HEK293 (cell line): ENCODE data around the gene MTTP.

Source experiments
- CTCF ChIA-PET: fragments of 350-600 bp; formaldehyde crosslinking; extraction: SDS; loops from one replicate; lab custom pipeline; 2021; ENCODE audit warnings: antibody characterized with exemption; lab: Yijun Ruan, JAX
- POLR2A ChIA-PET: fragments of 300-600 bp; formaldehyde crosslinking; extraction: SDS; loops from one replicate; lab custom pipeline; 2020; ENCODE audit warnings: antibody characterized with exemption, inconsistent platforms; lab: Yijun Ruan, JAX
- H3K27ac ChIP-seq: fragments of 200-500 bp; sonication (Bioruptor generic); 2 replicates; pipeline ENCODE4 v1.5.1; 2014; ENCODE audit warnings: low read depth, low read length, control low read depth, inconsistent platforms; ENCODE audit errors: extremely low read depth
- H3K36me3 ChIP-seq, 2 experiments: fragments of 200-500 bp in 1 of 2; sonication (Bioruptor generic) in 1 of 2; 1 replicate in 1 of 2; 2 replicates in 1 of 2; pipeline ENCODE4 v1.5.1; 2014 to 2017; ENCODE audit warnings: inconsistent platforms in 2 of 2, low read length in 2 of 2; ENCODE audit not compliant: control insufficient read depth in 2 of 2, insufficient read depth in 1 of 2
- H3K4me1 ChIP-seq: fragments of 200-500 bp; sonication (Bioruptor generic); 2 replicates; pipeline ENCODE4 v1.5.1; 2014; ENCODE audit warnings: mild to moderate bottlenecking, low read length, inconsistent platforms; ENCODE audit not compliant: control insufficient read depth, insufficient read depth
- H3K4me3 ChIP-seq: 2 replicates; pipeline ENCODE4 v1.5.1; 2011; ENCODE audit warnings: low read depth, mild to moderate bottlenecking, control low read depth, low read length, moderate library complexity
- H3K9me3 ChIP-seq: fragments of 200-500 bp; sonication (Bioruptor generic); 2 replicates; pipeline ENCODE4 v1.5.1; 2014; ENCODE audit warnings: low read depth, low read length, inconsistent platforms; ENCODE audit not compliant: control insufficient read depth, insufficient read depth
- HOXD13 ChIP-seq: sonication (generic); formaldehyde crosslinking; IDR thresholded peaks from 2 replicates; pipeline ENCODE4 v1.8.0; 2022; ENCODE audit warnings: missing genetic modification reagents, borderline replicate concordance
- KLF10 ChIP-seq: fragments of 450-650 bp; IDR thresholded peaks from 2 replicates; pipeline ENCODE4 v1.5.1; 2018; ENCODE audit warnings: missing biosample characterization, mild to moderate bottlenecking, missing genetic modification characterization
- KLF7 ChIP-seq: fragments of 450-650 bp; formaldehyde crosslinking; IDR thresholded peaks from 2 replicates; pipeline ENCODE4 v1.5.1; 2016; ENCODE audit warnings: missing biosample characterization, missing genetic modification characterization, borderline replicate concordance
- KLF8 ChIP-seq: fragments of 450-650 bp; formaldehyde crosslinking; IDR thresholded peaks from 2 replicates; pipeline ENCODE4 v1.5.1; 2016; ENCODE audit warnings: missing biosample characterization, missing genetic modification characterization
- KLF9 ChIP-seq: fragments of 450-650 bp; formaldehyde crosslinking; IDR thresholded peaks from 2 replicates; pipeline ENCODE4 v1.5.1; 2016; ENCODE audit warnings: missing biosample characterization, missing genetic modification characterization, low read depth
- MEIS1 ChIP-seq: sonication (generic); formaldehyde crosslinking; IDR thresholded peaks from 2 replicates; pipeline ENCODE4 v1.8.1; 2022; ENCODE audit warnings: missing genetic modification reagents, mild to moderate bottlenecking, borderline replicate concordance
- MZF1 ChIP-seq: fragments of 450-650 bp; formaldehyde crosslinking; IDR thresholded peaks from 2 replicates; pipeline ENCODE4 v1.5.1; 2017; ENCODE audit warnings: missing biosample characterization, missing genetic modification characterization, borderline replicate concordance
- PBX3 ChIP-seq: sonication (generic); formaldehyde crosslinking; IDR thresholded peaks from 2 replicates; pipeline ENCODE4 v1.8.1; 2022; ENCODE audit warnings: mild to moderate bottlenecking, moderate library complexity, missing genetic modification reagents
- REST ChIP-seq: fragments of 450-650 bp; formaldehyde crosslinking; IDR thresholded peaks from 2 replicates; pipeline ENCODE4 v1.5.1; 2016; ENCODE audit warnings: missing biosample characterization, missing genetic modification characterization
- SETDB1 ChIP-seq: IDR thresholded peaks from one replicate; pipeline ENCODE4 v1.6.1; 2017; ENCODE audit warnings: mild to moderate bottlenecking, low read length, moderate library complexity, mixed read lengths; ENCODE audit not compliant: insufficient read length
- TRIM28 ChIP-seq: IDR thresholded peaks from 2 replicates; pipeline ENCODE4 v1.6.1; 2011; ENCODE audit warnings: low read length, control low read depth, borderline replicate concordance
- YY2 ChIP-seq: fragments of 450-650 bp; formaldehyde crosslinking; IDR thresholded peaks from 2 replicates; pipeline ENCODE4 v1.5.1; 2016; ENCODE audit warnings: missing biosample characterization, missing genetic modification characterization
- ZBTB10 ChIP-seq: fragments of 450-650 bp; formaldehyde crosslinking; IDR thresholded peaks from 2 replicates; pipeline ENCODE4 v1.5.1; 2016; ENCODE audit warnings: missing biosample characterization, missing genetic modification characterization
- ZBTB17 ChIP-seq: fragments of 450-650 bp; formaldehyde crosslinking; IDR thresholded peaks from 2 replicates; pipeline ENCODE4 v1.5.1; 2016; ENCODE audit warnings: missing biosample characterization, missing genetic modification characterization
- ZFP37 ChIP-seq: fragments of 450-650 bp; formaldehyde crosslinking; IDR thresholded peaks from 2 replicates; pipeline ENCODE4 v1.5.1; 2016; ENCODE audit warnings: missing biosample characterization, missing genetic modification characterization
- ZNF133 ChIP-seq: fragments of 450-650 bp; formaldehyde crosslinking; IDR thresholded peaks from 2 replicates; pipeline ENCODE4 v1.5.1; 2016; ENCODE audit warnings: missing biosample characterization, missing genetic modification characterization
- ZNF146 ChIP-seq: fragments of 450-650 bp; formaldehyde crosslinking; IDR thresholded peaks from 2 replicates; pipeline ENCODE4 v1.5.1; 2016; ENCODE audit warnings: missing biosample characterization, missing genetic modification characterization
- ZNF155 ChIP-seq: fragments of 450-650 bp; formaldehyde crosslinking; IDR thresholded peaks from 2 replicates; pipeline ENCODE4 v1.5.1; 2016; ENCODE audit warnings: missing biosample characterization, missing genetic modification characterization
- ZNF302 ChIP-seq: fragments of 450-650 bp; formaldehyde crosslinking; IDR thresholded peaks from 2 replicates; pipeline ENCODE4 v1.5.1; 2016; ENCODE audit warnings: missing biosample characterization, missing genetic modification characterization, low read depth
- ZNF404 ChIP-seq: fragments of 450-650 bp; formaldehyde crosslinking; IDR thresholded peaks from 2 replicates; pipeline ENCODE4 v1.5.1; 2017; ENCODE audit warnings: missing biosample characterization, missing genetic modification characterization
- ZNF473 ChIP-seq: fragments of 450-650 bp; formaldehyde crosslinking; IDR thresholded peaks from 2 replicates; pipeline ENCODE4 v1.5.1; 2017; ENCODE audit warnings: missing biosample characterization, missing genetic modification characterization
- ZNF501 ChIP-seq: fragments of 450-650 bp; formaldehyde crosslinking; IDR thresholded peaks from 2 replicates; pipeline ENCODE4 v1.5.1; 2016; ENCODE audit warnings: missing biosample characterization, missing genetic modification characterization
- ZNF514 ChIP-seq: fragments of 450-650 bp; formaldehyde crosslinking; IDR thresholded peaks from 2 replicates; pipeline ENCODE4 v1.5.1; 2016; ENCODE audit warnings: missing biosample characterization, missing genetic modification characterization
- ZNF549 ChIP-seq: fragments of 450-650 bp; IDR thresholded peaks from 2 replicates; pipeline ENCODE4 v1.5.1; 2018; ENCODE audit warnings: missing biosample characterization, missing genetic modification characterization, mild to moderate bottlenecking, inconsistent platforms, moderate library complexity
- ZNF645 ChIP-seq: fragments of 450-650 bp; formaldehyde crosslinking; IDR thresholded peaks from 2 replicates; pipeline ENCODE4; 2016; ENCODE audit warnings: missing biosample characterization, missing genetic modification characterization
- ZNF664 ChIP-seq: fragments of 450-650 bp; formaldehyde crosslinking; IDR thresholded peaks from 2 replicates; pipeline ENCODE4 v1.5.1; 2016; ENCODE audit warnings: missing biosample characterization, missing genetic modification characterization
- ZNF747 ChIP-seq: fragments of 450-650 bp; formaldehyde crosslinking; IDR thresholded peaks from 2 replicates; pipeline ENCODE4 v1.5.1; 2016; ENCODE audit warnings: missing biosample characterization, missing genetic modification characterization
- ZSCAN18 ChIP-seq: fragments of 450-650 bp; formaldehyde crosslinking; IDR thresholded peaks from 2 replicates; pipeline ENCODE4 v1.5.1; 2016; ENCODE audit warnings: missing biosample characterization, missing genetic modification characterization
- ZSCAN30 ChIP-seq: fragments of 450-650 bp; IDR thresholded peaks from 2 replicates; pipeline ENCODE4 v1.5.1; 2018; ENCODE audit warnings: missing biosample characterization, mild to moderate bottlenecking, missing genetic modification characterization, moderate library complexity

MTTP gene

GRCh38 chr4:99658666-99659065 is 84.0 kb downstream of the MTTP start:
- CTCF ChIA-PET, result no interaction called here
- TF ChIP-seq ZNF501 (tag by site-specific recombination) (no peak), MEIS1 (CRISPR knock-in tag) (no peak), KLF9 (no peak), TRIM28 (no peak), ZBTB17 (tag by site-specific recombination) (no peak), KLF7 (no peak), SETDB1 (no peak), ZNF747 (tag by site-specific recombination) (no peak), ZNF302 (tag by site-specific recombination) (no peak), ZNF514 (no peak), ZNF146 (tag by site-specific recombination) (no peak), ZNF549 (tag by site-specific recombination) (no peak)
- TF ChIP-seq, all 188 proteins: peak for 0
- H3K4me1 ChIP-seq, result no peaks in the 10 kb centered on the region; the same call in 1 of the 2 replicates
- H3K9me3 ChIP-seq, result no peaks in the 10 kb centered on the region
- POLR2A ChIA-PET, result no interaction called here
- H3K27ac ChIP-seq, result no peak overlapping the region
- H3K36me3 ChIP-seq, result no peaks in the 10 kb centered on the region
- H3K4me3 ChIP-seq, result no peak overlapping the region

- Histone ChIP-seq H3K9me3 (no peaks in the 10 kb centered on the region), H3K4me1 (no peaks in the 10 kb centered on the region), H3K4me3 (no peak overlapping the region), H3K36me3 (no peaks in the 10 kb centered on the region), H3K27ac (no peak overlapping the region)
- TF ChIP-seq PBX3 (CRISPR knock-in tag) (no peak), ZSCAN18 (no peak), ZNF155 (tag by site-specific recombination) (no peak), ZNF473 (tag by site-specific recombination) (no peak), ZFP37 (tag by site-specific recombination) (no peak), REST (tag by site-specific recombination) (no peak), ZNF404 (tag by site-specific recombination) (no peak), KLF8 (tag by site-specific recombination) (no peak), HOXD13 (CRISPR knock-in tag) (no peak), ZNF133 (tag by site-specific recombination) (no peak), ZNF645 (tag by site-specific recombination) (no peak), ZNF501 (tag by site-specific recombination) (no peak), ZSCAN30 (tag by site-specific recombination) (no peak), YY2 (no peak), KLF10 (no peak), ZBTB10 (tag by site-specific recombination) (no peak), MZF1 (no peak), ZNF664 (tag by site-specific recombination) (no peak)
- CTCF ChIA-PET, result no interaction called here
- POLR2A ChIA-PET, result no interaction called here
These were observed 87.3 kb downstream of the MTTP start for GRCh38 chr4:99661907-99662306.
